Common myeloid progenitor, CD34-positive (primary cell): Measurements from ENCODE around the gene SLC8A2.

Source experiments
- CTCF ChIA-PET: fragments of 350-600 bp; sonication (Branson Sonifier 250); formaldehyde crosslinking; loops from one replicate; lab custom pipeline; 2021; ENCODE audit warnings: antibody characterized with exemption; lab: Charles Lee
- POLR2A ChIA-PET: fragments of 350-600 bp; sonication (Branson Sonifier 250); formaldehyde crosslinking; loops from one replicate; lab custom pipeline; 2021; ENCODE audit warnings: antibody characterized with exemption; lab: Charles Lee
- DNase-seq, 3 donors: peaks; one replicate each; pipeline versions ENCODE4 v3.0.0 to v3.0.0-alpha.2; 2013
- H3K27ac ChIP-seq, 2 experiments: 1 replicate in 1 of 2; 2 replicates in 1 of 2; pipeline ENCODE4 v1.7.0; 2013; ENCODE audit warnings: inconsistent platforms in 2 of 2, low read length in 2 of 2, mild to moderate bottlenecking in 2 of 2, low read depth in 1 of 2, moderate library complexity in 1 of 2; ENCODE audit not compliant: severe bottlenecking in 2 of 2, insufficient read depth in 1 of 2, poor library complexity in 1 of 2
- H3K27me3 ChIP-seq, 5 experiments: replicated peaks in 2 of 5; 1 replicate in 3 of 5; 2 replicates in 2 of 5; pipeline versions ENCODE4 v1.6.1 to v1.7.0; 2013; ENCODE audit warnings: low read length in 4 of 5, mild to moderate bottlenecking in 2 of 5, moderate library complexity in 2 of 5, inconsistent platforms in 1 of 5; ENCODE audit not compliant: insufficient read depth in 5 of 5, control insufficient read depth in 4 of 5
- H3K36me3 ChIP-seq, 4 experiments: 1 replicate in 2 of 4; 2 replicates in 2 of 4; pipeline versions ENCODE4 v1.6.1 to v1.7.0; 2013; ENCODE audit warnings: low read length in 3 of 4, control low read depth in 1 of 4, mild to moderate bottlenecking in 1 of 4; ENCODE audit not compliant: control insufficient read depth in 4 of 4, insufficient read depth in 4 of 4
- H3K4me1 ChIP-seq, 4 experiments: 1 replicate in 3 of 4; 2 replicates in 1 of 4; pipeline versions ENCODE4 v1.6.1 to v1.7.1; 2013; ENCODE audit warnings: low read length in 3 of 4, mild to moderate bottlenecking in 3 of 4, control low read depth in 1 of 4, inconsistent platforms in 1 of 4, moderate library complexity in 1 of 4; ENCODE audit not compliant: control insufficient read depth in 4 of 4, insufficient read depth in 4 of 4; ENCODE audit errors: control extremely low read depth in 1 of 4
- H3K4me3 ChIP-seq, 7 experiments: 1 replicate in 4 of 7; 2 replicates in 3 of 7; pipeline versions ENCODE4 v1.5.1 to v1.7.0; 2013; ENCODE audit warnings: mild to moderate bottlenecking in 7 of 7, low read length in 6 of 7, moderate library complexity in 6 of 7, inconsistent platforms in 2 of 7, low read depth in 2 of 7, control low read depth in 1 of 7; ENCODE audit not compliant: insufficient read depth in 4 of 7, control insufficient read depth in 1 of 7; ENCODE audit errors: extremely low read depth in 1 of 7
- H3K9me3 ChIP-seq, 5 experiments: 1 replicate in 4 of 5; 2 replicates in 1 of 5; pipeline versions ENCODE4 v1.6.1 to v1.7.1; 2013; ENCODE audit warnings: low read length in 4 of 5, mild to moderate bottlenecking in 2 of 5, inconsistent platforms in 1 of 5, low read depth in 1 of 5, moderate library complexity in 1 of 5; ENCODE audit not compliant: control insufficient read depth in 4 of 5, insufficient read depth in 2 of 5; ENCODE audit errors: control extremely low read depth in 1 of 5
- WGBS: methylation state at CpG from one replicate; pipeline ENCODE4 v1.1.5; 2013; ENCODE audit not compliant: insufficient coverage; 5-methylcytosine and 5-hydroxymethylcytosine counted together

The SLC8A2 gene

GRCh38 chr19:47429140-47429793, 42.4 kb downstream of the SLC8A2 start:
- Histone ChIP-seq H3K4me1 (peaks cover 0 to 36% (median 22%) of the 10 kb centered on the region in 4 experiments), H3K27me3 (peaks cover 2 to 84% (median 29%) of the 10 kb centered on the region in 5 experiments), H3K36me3 (no peaks in the 10 kb centered on the region), H3K4me3 (no peak overlapping the region), H3K9me3 (no peaks in the 10 kb centered on the region), H3K27ac (no peak overlapping the region)
- CTCF ChIA-PET, result interaction anchor here (1.3 to 1.9 kb wide), 6 partner anchors 7 to 267 kb away, joined by 3 to 7 read pairs (median 4); no protein-coding TSS in a partner anchor
- POLR2A ChIA-PET, result interaction anchor here (0.6 kb wide), 1 partner anchor 78 kb away, joined by 3 read pairs; no protein-coding TSS in a partner anchor
- 27% methylated on average over 5 of the region's 20 CpGs for WGBS
- no peak for DNase-seq

- ChIA-PET CTCF (interaction anchor here (0.6 to 1.9 kb wide), 17 partner anchors 8 to 317 kb away, joined by 3 to 7 read pairs (median 4); partner anchors contain the start of genes NAPA and NOP53), POLR2A (interaction anchor here (0.6 kb wide), 1 partner anchor 202 kb away, joined by 3 read pairs; no protein-coding TSS in a partner anchor)
- H3K4me3 ChIP-seq, result peak overlapping the region in 3 of 7 experiments; percentile 33 to 38 (median 38)
- DNase-seq, result peak; percentile 96 to 97 (median 97)
- no peaks in the 10 kb centered on the region for H3K9me3 ChIP-seq
- no peak overlapping the region for H3K27ac ChIP-seq
- peaks cover 2 to 89% (median 35%) of the 10 kb centered on the region in 5 experiments for H3K27me3 ChIP-seq
- WGBS, result 2% methylated on average over 16 of the region's 27 CpGs
- no peaks in the 10 kb centered on the region for H3K36me3 ChIP-seq
- H3K4me1 ChIP-seq, result peaks cover 0 to 36% (median 22%) of the 10 kb centered on the region in 4 experiments
Observed at GRCh38 chr19:47428177-47428894, 43.4 kb downstream of the SLC8A2 start.

GRCh38 chr19:47427241-47428176, 44.2 kb downstream of the SLC8A2 start:
- CTCF ChIA-PET, result interaction anchor here (0.6 to 1.9 kb wide), 15 partner anchors 9 to 285 kb away, joined by 3 to 7 read pairs (median 4); partner anchors contain the start of gene NAPA
- Histone ChIP-seq H3K27me3 (peaks cover 8 to 94% (median 35%) of the 10 kb centered on the region in 5 experiments), H3K9me3 (no peaks in the 10 kb centered on the region), H3K36me3 (no peaks in the 10 kb centered on the region), H3K4me3 (peak overlapping the region in 2 of 7 experiments; percentile 33 to 38), H3K4me1 (peaks cover 0 to 31% (median 19%) of the 10 kb centered on the region in 4 experiments), H3K27ac (no peak overlapping the region)
- 9% methylated on average over 16 of the region's 17 CpGs for WGBS
- POLR2A ChIA-PET, result interaction anchor here (0.6 kb wide), 1 partner anchor 201 kb away, joined by 3 read pairs; no protein-coding TSS in a partner anchor
- DNase-seq, result peak; percentile 42 to 73 (median 63)

GRCh38 chr19:47423203-47423882, 48.4 kb downstream of the SLC8A2 start:
- WGBS, result 21% methylated on average over 17 of the region's 19 CpGs
- H3K4me3 ChIP-seq, result no peak overlapping the region
- no peaks in the 10 kb centered on the region for H3K36me3 ChIP-seq
- H3K27me3 ChIP-seq, result peaks cover 13 to 93% (median 34%) of the 10 kb centered on the region in 5 experiments
- H3K9me3 ChIP-seq, result no peaks in the 10 kb centered on the region
- POLR2A ChIA-PET, result no interaction called here
- no peak overlapping the region for H3K27ac ChIP-seq
- peaks cover 0 to 26% (median 15%) of the 10 kb centered on the region in 4 experiments for H3K4me1 ChIP-seq
- no peak for DNase-seq
- CTCF ChIA-PET, result no interaction called here

- WGBS, result 5% methylated on average over 1 of the region's 1 CpG
- no peak overlapping the region for H3K27ac ChIP-seq
- H3K27me3 ChIP-seq, result peaks cover 13 to 94% (median 36%) of the 10 kb centered on the region in 5 experiments
- ChIA-PET CTCF (no interaction called here), POLR2A (no interaction called here)
- peaks cover 0 to 21% (median 11%) of the 10 kb centered on the region in 4 experiments for H3K4me1 ChIP-seq
- H3K36me3 ChIP-seq, result no peaks in the 10 kb centered on the region
- no peak for DNase-seq
- no peaks in the 10 kb centered on the region for H3K9me3 ChIP-seq
- H3K4me3 ChIP-seq, result no peak overlapping the region
Observed at GRCh38 chr19:47422417-47423163, 49.1 kb downstream of the SLC8A2 start.
